Retinal pigment epithelial cell (primary cell): Measurements from ENCODE around the gene SFMBT2.

ENCODE experiments used
- DNase-seq: peaks from one replicate; pipeline ENCODE4 v3.0.0-alpha.2; 2010; ENCODE audit warnings: low read depth
- H3K4me3 ChIP-seq: 2 replicates; pipeline ENCODE4 v1.5.1; 2011; ENCODE audit warnings: mild to moderate bottlenecking, low read length, control low read depth, moderate library complexity
- TF ChIP-seq, protein P1 (sequence below): conservative IDR thresholded peaks from 2 replicates; pipeline ENCODE4 v1.5.1; 2011; ENCODE audit warnings: low read depth, low read length, control low read depth, inconsistent platforms

Gene SFMBT2

DNA sequence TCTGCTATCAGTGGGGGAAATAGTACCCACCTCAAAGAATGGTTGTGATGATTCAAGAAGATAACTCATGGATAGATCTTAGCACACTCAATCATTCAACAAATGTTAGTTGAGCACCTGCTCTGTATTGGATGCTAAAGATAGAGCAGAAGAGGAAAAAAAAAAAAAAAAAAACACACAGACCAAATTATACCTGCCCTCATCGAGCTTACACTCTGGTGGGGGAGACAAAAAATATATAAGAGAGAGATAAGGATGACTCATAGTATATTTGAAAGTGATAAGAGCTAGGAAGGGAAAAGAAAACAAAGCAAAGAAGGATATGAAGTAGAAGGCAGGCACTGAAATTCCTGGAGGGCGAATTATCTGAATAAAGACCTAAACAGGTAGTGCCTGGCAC is 258.5 kb downstream of the SFMBT2 start:
- TF ChIP-seq, protein P1, sequence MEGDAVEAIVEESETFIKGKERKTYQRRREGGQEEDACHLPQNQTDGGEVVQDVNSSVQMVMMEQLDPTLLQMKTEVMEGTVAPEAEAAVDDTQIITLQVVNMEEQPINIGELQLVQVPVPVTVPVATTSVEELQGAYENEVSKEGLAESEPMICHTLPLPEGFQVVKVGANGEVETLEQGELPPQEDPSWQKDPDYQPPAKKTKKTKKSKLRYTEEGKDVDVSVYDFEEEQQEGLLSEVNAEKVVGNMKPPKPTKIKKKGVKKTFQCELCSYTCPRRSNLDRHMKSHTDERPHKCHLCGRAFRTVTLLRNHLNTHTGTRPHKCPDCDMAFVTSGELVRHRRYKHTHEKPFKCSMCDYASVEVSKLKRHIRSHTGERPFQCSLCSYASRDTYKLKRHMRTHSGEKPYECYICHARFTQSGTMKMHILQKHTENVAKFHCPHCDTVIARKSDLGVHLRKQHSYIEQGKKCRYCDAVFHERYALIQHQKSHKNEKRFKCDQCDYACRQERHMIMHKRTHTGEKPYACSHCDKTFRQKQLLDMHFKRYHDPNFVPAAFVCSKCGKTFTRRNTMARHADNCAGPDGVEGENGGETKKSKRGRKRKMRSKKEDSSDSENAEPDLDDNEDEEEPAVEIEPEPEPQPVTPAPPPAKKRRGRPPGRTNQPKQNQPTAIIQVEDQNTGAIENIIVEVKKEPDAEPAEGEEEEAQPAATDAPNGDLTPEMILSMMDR = no peak
- no peak for DNase-seq
- H3K4me3 ChIP-seq = no peak overlapping the region

- TF ChIP-seq, protein P1 = no peak
- H3K4me3 ChIP-seq = no peak overlapping the region
- DNase-seq = no peak
These were observed 259.3 kb downstream of the SFMBT2 start for GRCh38 chr10:7151538-7151937.

GRCh38 chr10:7150349-7150748 is 260.5 kb downstream of the SFMBT2 start:
- TF ChIP-seq, protein P1 = no peak
- H3K4me3 ChIP-seq = no peak overlapping the region
- no peak for DNase-seq

- no peak overlapping the region for H3K4me3 ChIP-seq
- TF ChIP-seq, protein P1 = no peak
- DNase-seq = no peak
These were observed 264.6 kb downstream of the SFMBT2 start for GRCh38 chr10:7146189-7146588.

DNA sequence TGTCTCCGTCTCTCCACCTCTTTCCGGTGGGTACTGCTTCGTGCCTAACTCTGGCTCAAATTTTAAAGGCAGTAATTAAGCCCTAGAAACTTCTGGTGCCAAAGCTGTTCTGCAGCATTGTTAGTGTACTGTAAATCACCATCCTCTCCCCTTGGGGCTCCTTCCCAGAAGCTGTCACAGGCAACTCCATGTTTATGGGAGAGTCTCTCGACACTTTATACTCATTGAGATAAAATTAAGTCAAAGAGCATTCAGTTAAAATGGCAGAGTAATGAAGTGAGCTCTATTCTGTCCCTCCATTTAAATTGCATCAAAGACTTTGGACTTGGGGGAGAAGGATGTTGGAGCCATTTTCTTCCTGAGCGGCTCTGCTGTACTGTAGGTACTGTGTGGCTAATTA is 274.8 kb downstream of the SFMBT2 start:
- no peak overlapping the region for H3K4me3 ChIP-seq
- TF ChIP-seq, protein P1 = no peak
- no peak for DNase-seq

GRCh38 chr10:7135188-7135587 is 275.6 kb downstream of the SFMBT2 start:
- TF ChIP-seq, protein P1 = no peak
- no peak overlapping the region for H3K4me3 ChIP-seq
- DNase-seq = no peak

- TF ChIP-seq, protein P1 = no peak
- DNase-seq = no peak
- no peak overlapping the region for H3K4me3 ChIP-seq
These were observed 276.4 kb downstream of the SFMBT2 start for GRCh38 chr10:7134448-7134847.
